ENCODE results near the gene SF3A2.

The SF3A2 gene

DNA sequence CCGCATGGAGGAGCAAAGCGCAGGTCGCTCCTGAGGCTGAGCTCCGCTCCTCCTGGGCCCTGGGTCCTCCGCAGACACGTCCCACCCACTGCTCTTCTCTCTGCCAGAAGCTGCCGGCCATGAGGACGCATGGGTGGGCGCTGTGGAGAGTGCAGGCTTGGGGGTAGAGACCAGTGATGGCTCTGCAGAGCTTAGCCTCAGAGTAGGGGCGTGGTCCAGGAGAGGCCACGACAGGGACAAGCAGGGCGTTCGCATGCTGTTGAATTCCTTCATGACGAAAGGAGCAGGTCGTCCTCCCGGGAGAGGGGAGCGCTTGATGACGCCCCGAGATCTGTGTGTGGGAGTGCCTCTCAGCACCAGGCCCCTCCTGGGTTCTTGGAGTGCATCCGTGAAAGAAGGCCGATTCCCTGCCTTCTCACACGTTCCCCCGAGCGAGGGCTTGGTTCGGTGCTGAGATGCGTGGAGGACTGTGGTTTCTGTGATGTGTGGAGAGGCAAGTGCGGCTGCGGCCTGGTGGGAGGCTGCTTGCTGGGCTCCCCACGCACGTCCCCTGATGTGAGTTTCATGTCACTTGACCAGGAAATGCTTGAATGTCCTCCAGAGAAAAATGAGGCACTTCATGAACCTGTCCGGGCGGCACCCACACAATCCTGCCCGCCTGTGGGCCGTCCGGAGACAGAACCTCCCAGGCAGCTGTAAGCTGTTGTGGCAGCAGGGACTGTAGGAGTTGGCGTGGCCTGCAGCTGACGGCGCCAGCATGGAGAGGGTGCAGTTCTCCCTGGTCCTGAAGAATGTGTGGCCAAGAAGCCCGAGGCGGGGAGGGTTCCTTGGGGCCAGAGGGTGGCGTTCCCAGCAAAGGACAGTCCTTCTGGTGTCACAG, 4.5 kb downstream of the SF3A2 start:
- no peak for DNase-seq (ENCODE audit: low read depth)
- peak overlapping the region; percentile 45 for H3K4me3 ChIP-seq (ENCODE audit: control insufficient read depth, low read depth, low read length)
- TF ChIP-seq, protein P1, sequence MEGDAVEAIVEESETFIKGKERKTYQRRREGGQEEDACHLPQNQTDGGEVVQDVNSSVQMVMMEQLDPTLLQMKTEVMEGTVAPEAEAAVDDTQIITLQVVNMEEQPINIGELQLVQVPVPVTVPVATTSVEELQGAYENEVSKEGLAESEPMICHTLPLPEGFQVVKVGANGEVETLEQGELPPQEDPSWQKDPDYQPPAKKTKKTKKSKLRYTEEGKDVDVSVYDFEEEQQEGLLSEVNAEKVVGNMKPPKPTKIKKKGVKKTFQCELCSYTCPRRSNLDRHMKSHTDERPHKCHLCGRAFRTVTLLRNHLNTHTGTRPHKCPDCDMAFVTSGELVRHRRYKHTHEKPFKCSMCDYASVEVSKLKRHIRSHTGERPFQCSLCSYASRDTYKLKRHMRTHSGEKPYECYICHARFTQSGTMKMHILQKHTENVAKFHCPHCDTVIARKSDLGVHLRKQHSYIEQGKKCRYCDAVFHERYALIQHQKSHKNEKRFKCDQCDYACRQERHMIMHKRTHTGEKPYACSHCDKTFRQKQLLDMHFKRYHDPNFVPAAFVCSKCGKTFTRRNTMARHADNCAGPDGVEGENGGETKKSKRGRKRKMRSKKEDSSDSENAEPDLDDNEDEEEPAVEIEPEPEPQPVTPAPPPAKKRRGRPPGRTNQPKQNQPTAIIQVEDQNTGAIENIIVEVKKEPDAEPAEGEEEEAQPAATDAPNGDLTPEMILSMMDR (conservative IDR thresholded peaks at IDR 0.05; ENCODE audit: control insufficient read depth, insufficient read depth, low read depth, low read length) = no peak

DNA sequence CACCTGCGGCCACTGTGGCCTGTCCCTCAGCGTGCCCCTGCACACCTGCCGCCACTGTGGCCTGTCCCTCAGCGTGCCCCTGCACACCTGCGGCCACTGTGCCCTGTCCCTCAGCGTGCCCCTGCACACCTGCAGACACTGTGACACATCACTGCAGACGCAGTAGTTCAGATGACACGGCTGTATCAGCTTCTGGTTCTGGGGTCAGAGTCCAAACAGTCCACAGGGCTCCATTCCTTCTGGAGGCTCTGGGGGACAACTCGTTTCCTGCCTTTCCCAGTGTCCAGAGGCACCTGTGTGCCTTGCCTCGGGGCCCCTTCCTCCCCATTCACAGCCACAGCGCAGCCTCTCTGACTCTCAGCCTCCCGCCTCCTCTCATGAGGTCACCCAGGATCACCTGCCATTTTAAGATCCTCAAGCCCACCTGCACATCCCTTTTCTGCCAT, 5.5 kb downstream of the SF3A2 start:
- H3K4me3 ChIP-seq (ENCODE audit: control insufficient read depth, low read depth, low read length) = no peak overlapping the region
- TF ChIP-seq, protein P1 (conservative IDR thresholded peaks at IDR 0.05; ENCODE audit: control insufficient read depth, insufficient read depth, low read depth, low read length) = no peak
- DNase-seq (ENCODE audit: low read depth) = no peak

DNA sequence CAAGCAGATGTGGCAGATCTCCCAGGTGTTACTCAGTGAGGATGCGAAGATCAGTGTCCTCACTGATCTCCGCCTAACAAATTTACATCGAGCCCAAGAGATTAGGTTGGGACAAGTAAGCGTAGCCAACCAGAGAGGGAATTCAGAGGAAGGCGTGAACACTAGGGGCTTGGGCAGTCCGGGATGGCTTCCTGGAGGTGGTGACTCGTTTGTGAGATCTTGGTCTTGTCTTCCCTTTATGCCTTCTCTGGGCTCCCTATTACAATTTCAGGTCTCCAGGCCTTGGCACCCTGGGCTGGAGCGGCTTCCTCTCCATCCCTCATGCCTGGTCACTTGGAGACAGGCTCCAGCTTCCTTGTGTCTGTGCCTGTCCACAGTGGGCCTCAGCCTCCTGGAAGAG, 6.2 kb downstream of the SF3A2 start:
- DNase-seq (ENCODE audit: low read depth) = no peak
- TF ChIP-seq, protein P1 (conservative IDR thresholded peaks at IDR 0.05; ENCODE audit: control insufficient read depth, insufficient read depth, low read depth, low read length) = no peak
- H3K4me3 ChIP-seq (ENCODE audit: control insufficient read depth, low read depth, low read length) = no peak overlapping the region

DNA sequence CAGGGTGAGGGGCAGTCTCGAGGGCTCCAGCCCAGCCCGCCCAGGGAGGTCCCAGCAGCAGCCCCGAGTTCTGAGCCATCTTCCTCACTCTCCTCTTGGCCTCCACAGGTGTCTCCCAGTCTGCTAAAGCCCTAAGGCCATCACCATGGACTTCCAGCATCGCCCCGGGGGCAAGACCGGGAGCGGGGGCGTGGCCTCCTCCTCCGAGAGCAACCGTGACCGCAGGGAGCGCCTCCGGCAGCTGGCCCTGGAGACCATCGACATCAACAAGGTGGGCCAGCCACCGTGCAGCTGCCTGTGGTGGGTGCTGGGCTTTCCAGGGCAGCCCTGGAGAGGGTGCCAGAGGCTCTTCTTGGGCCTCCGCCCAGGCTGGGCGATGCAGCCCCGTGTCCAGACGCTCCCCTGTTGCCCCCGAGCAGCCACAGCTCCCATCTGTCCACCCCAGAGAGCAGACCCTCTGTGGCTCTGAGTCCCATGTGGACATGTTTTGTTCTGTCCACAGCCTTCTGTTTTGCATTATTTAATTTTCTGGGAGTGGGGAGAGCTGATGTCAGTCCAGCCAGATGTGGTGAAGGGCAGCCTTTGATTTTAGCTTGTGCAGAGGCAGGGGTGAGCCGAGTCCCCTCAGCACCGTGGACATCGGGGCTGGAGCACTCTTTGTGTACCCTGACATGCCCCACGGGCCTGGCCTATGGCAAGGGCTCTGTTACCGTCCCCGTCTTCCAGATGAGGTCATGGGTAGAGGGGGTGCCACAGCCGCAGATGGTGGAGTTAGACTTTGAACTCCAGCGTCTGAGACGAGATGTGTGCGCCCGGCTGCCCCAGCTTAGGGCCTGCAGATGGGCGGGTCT, 6.9 kb downstream of the SF3A2 start:
- TF ChIP-seq, protein P1 (conservative IDR thresholded peaks at IDR 0.05; ENCODE audit: control insufficient read depth, insufficient read depth, low read depth, low read length) = no peak
- no peak overlapping the region for H3K4me3 ChIP-seq (ENCODE audit: control insufficient read depth, low read depth, low read length)
- no peak for DNase-seq (ENCODE audit: low read depth)

DNA sequence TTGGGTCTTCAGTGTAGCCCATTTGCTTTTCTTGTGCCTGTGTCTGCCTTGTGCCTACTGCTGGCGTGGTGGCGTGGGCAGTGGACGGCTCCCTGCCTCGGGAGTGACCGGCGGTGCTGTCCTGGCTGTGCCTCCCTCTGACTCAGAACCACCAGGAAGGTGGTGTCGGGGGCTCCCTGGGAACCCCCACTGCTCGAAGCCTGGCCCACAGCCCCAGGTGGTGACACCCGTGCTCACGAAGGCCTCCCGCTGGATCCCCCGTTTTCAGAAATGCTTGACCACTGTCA, 7.4 kb downstream of the SF3A2 start:
- TF ChIP-seq, protein P1 (conservative IDR thresholded peaks at IDR 0.05; ENCODE audit: control insufficient read depth, insufficient read depth, low read depth, low read length) = no peak
- H3K4me3 ChIP-seq (ENCODE audit: control insufficient read depth, low read depth, low read length) = no peak overlapping the region
- DNase-seq (ENCODE audit: low read depth) = no peak

DNA sequence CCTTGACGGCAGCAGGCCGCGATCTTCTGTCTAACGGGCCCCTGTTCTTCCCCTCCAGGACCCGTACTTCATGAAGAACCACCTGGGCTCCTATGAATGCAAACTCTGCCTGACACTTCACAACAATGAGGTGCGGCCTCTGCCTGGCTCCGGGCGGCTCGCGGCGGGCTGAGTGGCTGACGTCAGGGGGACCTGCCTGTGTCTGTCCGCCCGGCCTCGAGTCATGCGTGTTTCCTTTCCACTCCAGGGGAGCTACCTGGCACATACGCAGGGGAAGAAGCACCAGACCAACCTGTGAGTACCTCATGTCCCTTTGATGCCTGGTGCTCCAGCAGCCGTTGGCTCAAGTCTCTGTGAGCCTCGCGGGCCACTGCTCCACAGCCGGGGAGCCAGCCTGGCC, 7.9 kb downstream of the SF3A2 start:
- TF ChIP-seq, protein P1 (conservative IDR thresholded peaks at IDR 0.05; ENCODE audit: control insufficient read depth, insufficient read depth, low read depth, low read length) = no peak
- no peak for DNase-seq (ENCODE audit: low read depth)
- H3K4me3 ChIP-seq (ENCODE audit: control insufficient read depth, low read depth, low read length) = no peak overlapping the region
